GM23338 (cell line): ENCODE measurements around the gene MAPK13. TPM values are rescaled to one million over a fixed set of nuclear protein-coding genes. Genes with fewer than 3 reads are reported as not detected.

Experiments used
- ATAC-seq: fragments of 200-7000 bp; cut with Tn5 transposase; 3 replicates; pipeline ENCODE4 v1.9.1; 2020
- DNase-seq: peaks from one replicate; pipeline ENCODE4 v3.0.0-alpha.2; 2015; ENCODE audit warnings: low spot score
- H2AFZ ChIP-seq: fragments of 200-600 bp; sonication (generic); 2 replicates; pipeline ENCODE4 v1.8.0; 2016; ENCODE audit warnings: antibody characterized with exemption, mild to moderate bottlenecking, moderate library complexity
- H3F3A ChIP-seq: fragments of 200-600 bp; sonication (generic); replicated peaks from 2 replicates; pipeline ENCODE4 v1.8.0; 2017; ENCODE audit warnings: antibody characterized with exemption, mixed run types, low read depth
- H3K27ac ChIP-seq: fragments of 200-600 bp; sonication (generic); 2 replicates; pipeline ENCODE4 v1.6.1; 2016; ENCODE audit warnings: low read depth
- H3K27me3 ChIP-seq: fragments of 200-600 bp; sonication (generic); 2 replicates; pipeline ENCODE4 v1.8.0; 2016; ENCODE audit warnings: mild to moderate bottlenecking, mixed run types, moderate library complexity; ENCODE audit not compliant: insufficient read depth
- H3K36me3 ChIP-seq: fragments of 200-600 bp; sonication (generic); 2 replicates; pipeline ENCODE4 v1.8.0; 2016; ENCODE audit warnings: mild to moderate bottlenecking; ENCODE audit not compliant: insufficient read depth
- H3K4me1 ChIP-seq: fragments of 200-600 bp; sonication (generic); 2 replicates; pipeline ENCODE4 v1.8.0; 2016; ENCODE audit warnings: mild to moderate bottlenecking, moderate library complexity; ENCODE audit not compliant: insufficient read depth
- H3K4me2 ChIP-seq: fragments of 200-600 bp; sonication (generic); 2 replicates; pipeline ENCODE4 v1.7.1; 2017; ENCODE audit warnings: mixed run types
- H3K4me3 ChIP-seq: fragments of 200-600 bp; sonication (generic); 2 replicates; pipeline ENCODE4 v1.6.1; 2016; ENCODE audit warnings: mixed run types
- H3K79me2 ChIP-seq: fragments of 200-600 bp; sonication (generic); replicated peaks from 2 replicates; pipeline ENCODE4 v1.8.0; 2017; ENCODE audit warnings: mild to moderate bottlenecking; ENCODE audit not compliant: insufficient read depth
- H3K9me2 ChIP-seq: fragments of 200-600 bp; sonication (generic); 2 replicates; pipeline ENCODE4 v1.8.0; 2017; ENCODE audit not compliant: insufficient read depth
- H4K20me1 ChIP-seq: fragments of 200-600 bp; sonication (generic); replicated peaks from 2 replicates; pipeline ENCODE4 v1.8.0; 2017; ENCODE audit warnings: mild to moderate bottlenecking; ENCODE audit not compliant: insufficient read depth
- H3K27ac Mint-ChIP-seq: 2 replicates; pipeline ENCODE4 v1.8.0; 2020; ENCODE audit warnings: inconsistent platforms, mild to moderate bottlenecking, moderate library complexity, mixed read lengths
- H3K27me3 Mint-ChIP-seq: 3 replicates; pipeline ENCODE4 v1.8.0; 2022; ENCODE audit warnings: low read depth, mild to moderate bottlenecking, moderate library complexity, mixed read lengths, inconsistent platforms; ENCODE audit not compliant: insufficient read depth, poor library complexity
- H3K36me3 Mint-ChIP-seq: 3 replicates; pipeline ENCODE4 v1.8.0; 2021; ENCODE audit warnings: low read depth, mild to moderate bottlenecking, inconsistent platforms, moderate library complexity, mixed read lengths
- H3K4me1 Mint-ChIP-seq: 3 replicates; pipeline ENCODE4 v1.8.0; 2020; ENCODE audit warnings: mild to moderate bottlenecking, inconsistent platforms, mixed read lengths
- H3K4me3 Mint-ChIP-seq: 3 replicates; pipeline ENCODE4 v1.8.0; 2021; ENCODE audit warnings: moderate library complexity, mild to moderate bottlenecking, inconsistent platforms, mixed read lengths
- H3K9me3 Mint-ChIP-seq: 3 replicates; pipeline ENCODE4 v1.8.0; 2020; ENCODE audit warnings: moderate library complexity, mild to moderate bottlenecking, inconsistent platforms, mixed read lengths
- CREB1 ChIP-seq: fragments of 250-450 bp; sonication (Bioruptor Pico); IDR thresholded peaks from 2 replicates; pipeline ENCODE4 v1.5.0; 2020; ENCODE audit warnings: low read depth, mild to moderate bottlenecking, moderate library complexity
- EZH2 ChIP-seq: fragments of 200-600 bp; sonication (generic); IDR thresholded peaks from one replicate; pipeline ENCODE4 v1.8.0; 2017; ENCODE audit warnings: antibody characterized with exemption, mild to moderate bottlenecking, low read depth; ENCODE audit not compliant: unreplicated experiment
- EZH2phosphoT487 ChIP-seq: fragments of 200-600 bp; sonication (generic); IDR thresholded peaks from one replicate; pipeline ENCODE4 v1.8.1; 2018; ENCODE audit warnings: antibody characterized with exemption; ENCODE audit not compliant: unreplicated experiment
- NANOG ChIP-seq: IDR thresholded peaks from 2 replicates; pipeline ENCODE4 v1.6.1; 2016; ENCODE audit warnings: antibody characterized with exemption, borderline replicate concordance
- POLR2AphosphoS5 ChIP-seq: IDR thresholded peaks from 2 replicates; pipeline ENCODE4 v1.6.1; 2016; ENCODE audit warnings: antibody characterized with exemption, low read depth
- STAT1 ChIP-seq: IDR thresholded peaks from one replicate; pipeline ENCODE4 v1.6.1; 2016; ENCODE audit warnings: antibody characterized with exemption; ENCODE audit not compliant: unreplicated experiment
- ZNF331 ChIP-seq: fragments of 250-450 bp; sonication (Bioruptor Pico); IDR thresholded peaks from 2 replicates; pipeline ENCODE4 v1.5.0; 2020; ENCODE audit warnings: low read depth, mild to moderate bottlenecking, moderate library complexity
- polyA plus RNA-seq: library from polyadenylated mRNA; unstranded; fragments of >200 nt; fragmentation: Nextera tagmentation; extraction: Ambion mirVana; gene quantifications from 2 replicates; pipeline ENCODE4 v1.2.1, GENCODE V29; 2016
- total RNA-seq: library from RNA; depleted of rRNA; stranded (reverse); fragments of >200 nt; shearing (Covaris generic); gene quantifications from 2 replicates; pipeline ENCODE4 v1.2.3, GENCODE V29; 2014
- TF ChIP-seq, protein P1 (sequence below): IDR thresholded peaks from one replicate; pipeline ENCODE4 v1.6.1; 2018; ENCODE audit warnings: antibody characterized with exemption; ENCODE audit not compliant: unreplicated experiment
- TF ChIP-seq, protein P2 (sequence below), 2 experiments: fragments of 200-600 bp in 1 of 2; sonication (generic) in 1 of 2; conservative IDR thresholded peaks; 2 replicates each; pipeline versions ENCODE4 v1.5.1 to v1.6.1; 2016 to 2017; ENCODE audit warnings: antibody characterized with exemption in 2 of 2, low read depth in 2 of 2, mild to moderate bottlenecking in 2 of 2, moderate library complexity in 1 of 2
- TF ChIP-seq, protein P3 (sequence below): IDR thresholded peaks from 2 replicates; pipeline ENCODE4 v1.6.1; 2016; ENCODE audit warnings: antibody characterized with exemption

Gene MAPK13
- total and polyA plus RNA-seq, 2 experiments from 2014 or later, result 6.3 to 12.3 TPM

DNA sequence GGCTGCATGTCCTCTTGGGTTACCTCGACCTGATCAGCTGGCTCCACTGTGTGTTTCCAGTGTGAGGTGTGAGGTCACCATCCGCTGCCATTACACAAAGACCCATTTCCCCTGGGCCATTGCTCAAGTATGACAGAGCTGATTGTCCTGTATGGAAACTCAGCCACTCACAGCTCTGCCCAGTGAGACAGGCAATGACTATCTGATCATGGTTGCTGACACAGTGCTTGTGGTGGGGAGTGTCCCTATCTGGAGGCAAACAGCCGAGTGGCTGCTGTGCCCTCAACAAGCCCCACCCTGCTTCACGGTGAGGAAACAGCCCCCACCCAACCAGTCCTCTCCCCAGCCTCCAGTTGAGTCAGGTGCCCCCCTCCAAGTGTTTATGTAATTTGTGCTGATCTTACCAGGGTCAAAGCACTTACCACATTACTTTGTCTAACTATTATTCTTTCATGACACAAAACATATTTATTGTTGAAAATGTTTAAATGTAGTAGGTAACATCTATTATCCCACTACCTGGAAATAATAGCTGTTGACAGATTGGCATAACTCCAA lies 11.7 kb upstream of the MAPK13 start (continued):
- TF ChIP-seq, protein P1, sequence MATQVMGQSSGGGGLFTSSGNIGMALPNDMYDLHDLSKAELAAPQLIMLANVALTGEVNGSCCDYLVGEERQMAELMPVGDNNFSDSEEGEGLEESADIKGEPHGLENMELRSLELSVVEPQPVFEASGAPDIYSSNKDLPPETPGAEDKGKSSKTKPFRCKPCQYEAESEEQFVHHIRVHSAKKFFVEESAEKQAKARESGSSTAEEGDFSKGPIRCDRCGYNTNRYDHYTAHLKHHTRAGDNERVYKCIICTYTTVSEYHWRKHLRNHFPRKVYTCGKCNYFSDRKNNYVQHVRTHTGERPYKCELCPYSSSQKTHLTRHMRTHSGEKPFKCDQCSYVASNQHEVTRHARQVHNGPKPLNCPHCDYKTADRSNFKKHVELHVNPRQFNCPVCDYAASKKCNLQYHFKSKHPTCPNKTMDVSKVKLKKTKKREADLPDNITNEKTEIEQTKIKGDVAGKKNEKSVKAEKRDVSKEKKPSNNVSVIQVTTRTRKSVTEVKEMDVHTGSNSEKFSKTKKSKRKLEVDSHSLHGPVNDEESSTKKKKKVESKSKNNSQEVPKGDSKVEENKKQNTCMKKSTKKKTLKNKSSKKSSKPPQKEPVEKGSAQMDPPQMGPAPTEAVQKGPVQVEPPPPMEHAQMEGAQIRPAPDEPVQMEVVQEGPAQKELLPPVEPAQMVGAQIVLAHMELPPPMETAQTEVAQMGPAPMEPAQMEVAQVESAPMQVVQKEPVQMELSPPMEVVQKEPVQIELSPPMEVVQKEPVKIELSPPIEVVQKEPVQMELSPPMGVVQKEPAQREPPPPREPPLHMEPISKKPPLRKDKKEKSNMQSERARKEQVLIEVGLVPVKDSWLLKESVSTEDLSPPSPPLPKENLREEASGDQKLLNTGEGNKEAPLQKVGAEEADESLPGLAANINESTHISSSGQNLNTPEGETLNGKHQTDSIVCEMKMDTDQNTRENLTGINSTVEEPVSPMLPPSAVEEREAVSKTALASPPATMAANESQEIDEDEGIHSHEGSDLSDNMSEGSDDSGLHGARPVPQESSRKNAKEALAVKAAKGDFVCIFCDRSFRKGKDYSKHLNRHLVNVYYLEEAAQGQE, result no peak

DNA sequence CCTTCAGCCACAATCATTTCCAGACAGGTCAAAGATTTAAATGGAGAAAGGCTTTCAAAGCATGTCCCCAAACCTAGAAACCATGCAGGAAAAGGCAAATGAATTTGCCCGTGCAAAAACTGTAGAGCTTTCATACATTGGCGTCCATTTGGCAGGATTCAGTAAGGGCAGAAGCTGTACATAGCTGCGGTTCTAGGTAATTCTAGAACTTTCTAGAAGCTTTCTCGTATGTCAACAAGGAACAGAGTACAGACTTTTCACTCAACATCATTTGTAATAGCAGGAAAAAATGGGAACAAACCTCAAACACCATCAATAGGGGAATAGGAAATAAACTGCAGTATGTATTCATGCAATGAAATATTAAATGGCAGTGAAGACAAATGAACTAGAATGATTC lies 11.1 kb upstream of the MAPK13 start:
- no peaks in the 10 kb centered on the region for H3F3A ChIP-seq
- H3K4me2 ChIP-seq, result no peak overlapping the region
- no peak overlapping the region for H3K4me3 Mint-ChIP-seq
- H3K27ac Mint-ChIP-seq, result no peak overlapping the region
- H3K9me3 Mint-ChIP-seq, result no peaks in the 10 kb centered on the region
- H3K79me2 ChIP-seq, result no peaks in the 10 kb centered on the region
- no peaks in the 10 kb centered on the region for H3K36me3 Mint-ChIP-seq
- H3K27ac ChIP-seq, result no peak overlapping the region
- no peaks in the 10 kb centered on the region for H3K9me2 ChIP-seq
- no peak for TF ChIP-seq EZH2phosphoT487
- TF ChIP-seq, protein P1, result no peak
- TF ChIP-seq CREB1 (CRISPR knock-in tag), result no peak
- TF ChIP-seq ZNF331 (CRISPR knock-in tag), result no peak
- no peak for TF ChIP-seq EZH2
- TF ChIP-seq STAT1, result no peak
- TF ChIP-seq, protein P2, sequence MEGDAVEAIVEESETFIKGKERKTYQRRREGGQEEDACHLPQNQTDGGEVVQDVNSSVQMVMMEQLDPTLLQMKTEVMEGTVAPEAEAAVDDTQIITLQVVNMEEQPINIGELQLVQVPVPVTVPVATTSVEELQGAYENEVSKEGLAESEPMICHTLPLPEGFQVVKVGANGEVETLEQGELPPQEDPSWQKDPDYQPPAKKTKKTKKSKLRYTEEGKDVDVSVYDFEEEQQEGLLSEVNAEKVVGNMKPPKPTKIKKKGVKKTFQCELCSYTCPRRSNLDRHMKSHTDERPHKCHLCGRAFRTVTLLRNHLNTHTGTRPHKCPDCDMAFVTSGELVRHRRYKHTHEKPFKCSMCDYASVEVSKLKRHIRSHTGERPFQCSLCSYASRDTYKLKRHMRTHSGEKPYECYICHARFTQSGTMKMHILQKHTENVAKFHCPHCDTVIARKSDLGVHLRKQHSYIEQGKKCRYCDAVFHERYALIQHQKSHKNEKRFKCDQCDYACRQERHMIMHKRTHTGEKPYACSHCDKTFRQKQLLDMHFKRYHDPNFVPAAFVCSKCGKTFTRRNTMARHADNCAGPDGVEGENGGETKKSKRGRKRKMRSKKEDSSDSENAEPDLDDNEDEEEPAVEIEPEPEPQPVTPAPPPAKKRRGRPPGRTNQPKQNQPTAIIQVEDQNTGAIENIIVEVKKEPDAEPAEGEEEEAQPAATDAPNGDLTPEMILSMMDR (conservative IDR thresholded peaks at IDR 0.05; ENCODE audit: low read depth in 2 of 2), result no peak
- TF ChIP-seq NANOG, result no peak
- no peak for TF ChIP-seq POLR2AphosphoS5
- TF ChIP-seq, protein P3, sequence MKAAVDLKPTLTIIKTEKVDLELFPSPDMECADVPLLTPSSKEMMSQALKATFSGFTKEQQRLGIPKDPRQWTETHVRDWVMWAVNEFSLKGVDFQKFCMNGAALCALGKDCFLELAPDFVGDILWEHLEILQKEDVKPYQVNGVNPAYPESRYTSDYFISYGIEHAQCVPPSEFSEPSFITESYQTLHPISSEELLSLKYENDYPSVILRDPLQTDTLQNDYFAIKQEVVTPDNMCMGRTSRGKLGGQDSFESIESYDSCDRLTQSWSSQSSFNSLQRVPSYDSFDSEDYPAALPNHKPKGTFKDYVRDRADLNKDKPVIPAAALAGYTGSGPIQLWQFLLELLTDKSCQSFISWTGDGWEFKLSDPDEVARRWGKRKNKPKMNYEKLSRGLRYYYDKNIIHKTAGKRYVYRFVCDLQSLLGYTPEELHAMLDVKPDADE, result no peak
- no peaks in the 10 kb centered on the region for H3K27me3 ChIP-seq
- H3K4me1 Mint-ChIP-seq, result peaks cover 34% of the 10 kb centered on the region
- peaks cover 12% of the 10 kb centered on the region for H3K4me1 ChIP-seq
- ATAC-seq (no peak), DNase-seq (no peak)
- H3K4me3 ChIP-seq, result no peak overlapping the region
- H3K27me3 Mint-ChIP-seq, result peaks cover 4% of the 10 kb centered on the region
- no peaks in the 10 kb centered on the region for H3K36me3 ChIP-seq
- H2AFZ ChIP-seq, result no peak overlapping the region
- H4K20me1 ChIP-seq, result no peaks in the 10 kb centered on the region; the same call in 1 of the 2 replicates
